A172 (cell line): ENCODE data around the gene MRPL37. TPM values are rescaled to one million over a fixed set of nuclear protein-coding genes. Genes with fewer than 3 reads are reported as not detected.
"Not testable (repeated sequence)": the region's sequence is repeated elsewhere in the genome, so short reads cannot be mapped to it uniquely, and the experiment has no call there.

ENCODE experiments used
- DNase-seq: peaks from one replicate; pipeline ENCODE4 v3.0.0-alpha.2; 2015; ENCODE audit warnings: low spot score
- total RNA-seq: library from RNA; depleted of rRNA; stranded (reverse); fragments of >200 nt; shearing (Covaris generic); gene quantifications from 2 replicates; pipeline ENCODE4 v1.2.3, GENCODE V29; 2014

Gene MRPL37
- total RNA-seq, 1 experiment from 2014 or later: 158 TPM

DNA sequence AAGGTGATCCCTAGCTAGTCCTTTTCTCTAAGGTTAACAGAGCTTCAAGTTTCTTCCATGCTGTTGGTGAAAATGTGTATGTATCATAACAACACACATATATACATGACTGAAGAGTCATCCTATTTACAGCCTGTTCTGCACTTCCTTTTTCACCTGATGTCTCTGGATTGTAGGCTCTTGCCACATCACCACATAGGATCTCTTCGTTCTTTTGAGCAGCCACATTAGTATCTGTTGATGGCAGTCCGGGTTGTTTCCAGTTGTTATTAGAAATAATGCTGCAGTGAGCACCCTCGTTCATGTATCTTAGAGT lies 19.7 kb downstream of the MRPL37 start:
- DNase-seq: no peak

DNA sequence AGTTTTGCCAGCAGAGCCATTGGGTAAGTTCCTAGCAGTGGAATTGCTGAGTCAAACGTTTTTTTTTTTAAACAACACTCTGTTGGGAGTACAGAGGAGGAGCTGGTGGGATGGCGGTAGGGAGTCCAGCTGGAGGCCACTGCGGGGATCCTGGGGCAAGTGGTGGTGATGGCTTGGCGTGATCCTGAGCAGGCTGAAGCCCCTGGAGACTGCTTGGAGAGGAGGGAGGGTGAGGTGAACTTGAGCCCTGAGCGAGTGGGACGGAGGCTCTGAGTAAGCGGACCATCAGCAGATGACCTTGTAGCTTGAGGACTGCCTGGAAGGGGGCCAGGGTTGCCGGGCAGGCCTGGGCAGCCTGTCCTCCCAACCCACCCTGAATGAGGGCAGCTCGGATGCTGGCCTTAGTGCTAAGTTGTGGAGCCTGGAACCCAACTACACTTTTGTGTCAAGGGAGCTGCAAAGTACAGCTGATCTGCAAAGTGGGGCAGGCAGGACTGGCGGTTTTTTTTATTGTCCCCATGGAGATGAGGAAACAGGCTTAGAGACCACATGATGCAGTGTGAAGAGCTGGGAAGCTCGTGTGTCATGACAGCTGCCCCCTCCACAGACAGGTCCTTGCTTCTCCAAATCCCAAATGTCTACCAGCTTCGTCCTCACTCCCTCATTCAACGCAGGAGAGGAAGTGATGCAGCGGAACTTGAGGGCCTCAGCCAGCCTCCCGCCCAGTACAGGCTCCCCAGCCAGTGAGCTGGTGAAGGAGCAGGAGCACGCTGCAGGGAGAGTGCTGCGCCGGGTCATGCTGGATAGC lies 20.2 kb downstream of the MRPL37 start:
- no peak for DNase-seq

DNA sequence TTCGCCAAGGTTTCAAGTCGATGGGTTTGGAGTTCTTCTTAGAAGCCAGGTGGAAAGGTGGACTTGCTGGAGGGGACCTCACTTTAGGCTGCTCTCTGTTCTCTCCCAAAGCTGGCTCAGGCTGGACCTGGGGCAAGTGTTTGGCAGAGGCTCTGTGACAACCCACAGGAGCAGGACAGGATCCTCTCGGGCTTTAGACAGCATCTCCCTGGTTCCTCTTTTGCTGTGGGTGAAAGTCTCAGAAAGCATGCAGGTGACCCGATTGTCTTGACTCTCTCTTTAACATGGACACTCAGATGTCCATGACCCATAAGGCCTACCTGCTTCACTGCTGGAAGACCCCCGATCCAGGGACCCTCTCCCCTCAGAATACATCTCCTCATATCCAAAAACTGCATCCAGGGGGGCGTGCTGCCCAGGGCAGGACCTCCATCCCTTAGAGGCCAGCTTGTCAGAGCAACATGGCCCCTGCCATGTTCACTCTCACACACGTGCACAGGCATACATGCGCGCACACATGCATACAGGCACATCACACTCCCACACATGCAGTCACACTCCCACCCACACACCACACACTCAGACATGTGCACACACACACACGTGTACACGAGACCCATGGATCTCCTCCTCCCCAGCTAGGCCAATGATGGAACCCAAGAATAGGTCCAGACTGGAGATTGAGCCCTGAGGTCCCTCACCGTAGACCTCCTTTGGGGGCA lies 21.3 kb downstream of the MRPL37 start:
- DNase-seq: no peak

DNA sequence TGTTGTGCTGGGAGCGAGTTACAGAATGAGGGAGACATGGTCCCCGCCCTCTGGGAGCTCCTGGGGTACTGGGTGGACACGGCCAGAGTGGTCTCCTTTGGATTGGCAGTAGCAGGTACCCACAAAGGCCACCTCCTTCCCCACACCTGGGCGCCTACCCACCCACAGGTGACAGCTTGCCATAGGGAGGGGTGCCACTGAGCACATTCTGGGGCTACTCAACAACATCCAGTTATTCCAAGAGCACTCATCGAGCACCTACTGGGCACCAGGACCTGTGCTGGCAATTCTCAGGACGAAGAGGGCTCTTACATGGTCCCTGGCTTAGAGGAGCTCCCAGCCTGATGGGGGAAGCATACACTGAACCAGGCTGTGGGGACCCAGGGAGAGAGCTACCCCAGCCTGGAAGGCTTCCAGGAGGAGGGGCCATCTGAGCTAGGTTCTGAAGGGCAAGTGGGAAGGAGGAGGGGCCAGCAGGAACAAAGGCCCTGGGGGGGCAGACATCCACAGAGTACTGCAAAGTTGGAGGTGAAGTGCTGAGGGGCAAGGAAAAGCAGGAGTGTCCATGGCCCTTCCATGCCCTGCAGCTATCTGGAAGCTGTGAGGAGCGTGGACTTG lies 22.0 kb downstream of the MRPL37 start:
- no peak for DNase-seq

DNA sequence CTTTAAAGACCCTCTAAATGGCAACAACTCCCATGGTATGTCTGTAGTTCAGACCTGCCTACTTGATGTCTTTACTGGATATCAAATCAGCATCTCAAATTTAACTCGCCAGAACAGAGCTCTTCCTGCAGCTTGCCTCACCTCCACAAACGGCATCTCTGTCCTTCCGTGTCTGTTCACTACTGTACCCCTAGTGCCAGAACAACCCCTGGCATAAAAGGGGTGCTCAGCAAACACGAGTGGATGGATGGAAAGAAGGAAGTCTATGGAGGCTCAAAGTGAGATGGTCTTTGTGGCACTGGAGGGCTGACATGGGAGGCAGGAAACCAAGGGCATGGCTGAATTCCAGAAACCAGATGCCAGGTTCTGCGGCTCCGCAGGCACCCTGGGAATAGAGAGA lies 22.7 kb downstream of the MRPL37 start:
- DNase-seq: no peak

DNA sequence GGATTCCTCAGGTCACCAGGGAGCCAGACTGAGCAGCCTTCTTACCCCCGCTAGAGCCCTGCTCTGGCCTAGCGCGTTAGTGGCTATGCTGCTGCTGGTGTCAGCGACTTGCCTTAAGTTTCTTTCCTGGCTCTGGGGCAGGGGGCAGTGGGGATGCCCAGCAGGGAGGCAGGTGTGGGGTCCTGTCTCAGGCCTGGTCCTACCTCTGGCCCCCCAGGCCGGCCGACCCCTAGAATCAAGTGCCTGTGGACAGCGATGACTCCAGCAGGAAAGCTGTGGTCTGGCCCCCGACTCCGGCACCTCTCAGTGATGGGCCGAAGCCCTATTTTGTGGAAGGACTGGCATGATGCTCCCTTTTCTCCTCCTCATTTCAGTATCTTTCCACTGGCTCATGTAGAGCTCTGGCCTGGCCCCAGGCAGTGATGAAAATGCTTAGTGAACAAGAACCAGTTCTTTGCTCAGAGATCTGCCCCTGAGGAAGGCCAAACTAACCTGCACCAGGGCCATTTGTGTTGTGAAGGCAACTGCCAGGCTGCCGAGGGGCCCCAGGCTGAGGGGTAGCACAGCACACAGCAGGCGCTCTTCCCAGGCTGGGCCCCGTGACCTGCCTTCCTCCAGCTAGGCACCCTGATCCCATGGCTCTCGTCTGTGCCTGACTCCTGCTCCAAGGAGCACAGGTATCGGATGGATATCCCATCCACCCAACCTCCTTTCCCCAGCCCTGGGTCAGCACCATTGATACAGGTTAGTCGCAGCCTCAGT lies 23.7 kb downstream of the MRPL37 start:
- DNase-seq: no peak

DNA sequence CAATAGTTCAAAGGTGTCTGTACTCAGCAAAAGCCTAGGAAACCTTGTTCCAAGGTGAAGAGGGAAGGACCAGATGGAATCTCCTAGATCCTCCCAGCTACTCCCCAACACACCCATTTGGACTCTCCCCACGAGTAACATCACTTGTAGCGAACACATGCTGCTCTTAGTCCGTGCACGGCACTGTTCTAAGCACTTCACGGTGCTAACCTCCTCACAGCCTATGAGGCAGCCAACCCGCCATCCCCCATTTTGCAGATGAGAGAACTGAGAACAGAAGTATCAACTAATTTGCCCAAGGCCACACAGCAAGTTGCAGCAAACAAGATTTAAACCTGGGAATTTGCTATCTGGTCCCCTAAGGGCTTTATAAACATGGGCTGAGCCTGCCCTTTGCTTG lies 24.3 kb downstream of the MRPL37 start:
- no peak for DNase-seq

DNA sequence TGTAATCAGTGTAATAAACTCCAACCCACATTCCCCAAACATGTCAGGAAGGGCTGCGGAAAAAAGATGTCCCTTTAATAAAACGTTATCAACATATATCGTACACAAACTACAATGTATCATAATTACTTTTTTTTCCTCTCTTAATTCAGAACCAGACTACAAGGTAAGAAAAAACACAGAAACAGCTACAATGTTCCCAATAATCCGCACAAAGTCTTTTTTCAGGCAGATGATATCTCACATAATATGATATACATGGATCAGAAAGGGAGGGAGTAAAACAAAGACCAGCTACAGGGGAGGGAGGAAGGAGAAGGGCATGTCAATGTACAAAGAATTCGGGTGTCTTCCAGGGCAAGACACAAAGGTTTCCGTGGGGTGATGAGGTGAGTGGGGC lies 25.4 kb downstream of the MRPL37 start:
- no peak for DNase-seq

DNA sequence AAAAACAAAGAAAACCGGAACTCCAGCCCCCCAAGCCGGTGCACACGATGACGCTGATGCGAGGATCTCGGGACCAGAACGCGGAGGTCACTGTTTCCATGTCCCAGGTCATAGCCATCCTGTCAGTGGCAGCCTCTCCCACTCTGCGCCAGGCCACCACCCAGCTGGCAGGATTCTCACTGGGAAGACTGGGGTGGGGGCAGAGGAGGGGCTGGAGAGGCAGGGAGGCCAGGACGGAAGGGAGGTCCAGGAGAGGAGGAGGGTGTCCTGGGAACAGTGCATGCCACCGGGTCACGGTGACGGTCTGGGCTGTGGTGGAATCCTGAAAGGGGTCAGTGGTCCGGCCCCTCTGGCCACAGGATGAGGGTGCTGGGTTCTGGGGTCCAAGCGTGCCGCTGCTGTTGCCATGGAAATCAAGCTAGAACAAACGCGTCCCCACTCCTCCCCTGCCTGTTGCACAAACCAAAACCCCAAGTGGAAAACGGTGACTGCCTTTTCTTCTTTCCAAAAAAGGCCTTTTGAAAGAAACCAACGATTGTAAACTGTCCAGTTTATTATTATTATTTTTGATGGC lies 26.1 kb downstream of the MRPL37 start:
- DNase-seq: no peak

DNA sequence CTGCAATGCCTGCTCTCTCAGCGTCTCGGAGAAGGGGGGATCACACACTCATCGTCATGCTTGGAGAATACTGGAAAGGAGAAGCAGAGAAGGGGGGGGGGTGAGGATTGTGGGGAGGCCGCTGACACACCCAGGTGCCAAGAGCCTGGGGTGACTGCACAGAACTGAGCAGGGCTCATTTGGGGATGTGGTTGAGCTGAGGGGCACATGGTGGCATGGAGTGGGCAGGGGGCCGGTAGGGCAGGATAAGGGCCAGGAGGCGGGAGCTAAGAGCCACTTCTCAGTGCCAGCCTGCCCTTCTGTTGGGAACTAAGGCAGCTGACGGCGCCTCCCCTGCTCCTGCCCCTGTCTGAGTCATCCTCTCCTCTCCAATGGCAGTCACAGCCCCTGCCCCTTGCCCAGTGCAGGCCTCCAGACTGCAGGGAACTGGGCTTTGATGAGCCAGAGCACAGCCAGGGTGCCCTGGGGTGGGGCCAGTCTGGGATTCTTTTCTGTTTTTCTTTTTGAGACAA lies 27.2 kb downstream of the MRPL37 start:
- DNase-seq: peak; percentile 93

DNA sequence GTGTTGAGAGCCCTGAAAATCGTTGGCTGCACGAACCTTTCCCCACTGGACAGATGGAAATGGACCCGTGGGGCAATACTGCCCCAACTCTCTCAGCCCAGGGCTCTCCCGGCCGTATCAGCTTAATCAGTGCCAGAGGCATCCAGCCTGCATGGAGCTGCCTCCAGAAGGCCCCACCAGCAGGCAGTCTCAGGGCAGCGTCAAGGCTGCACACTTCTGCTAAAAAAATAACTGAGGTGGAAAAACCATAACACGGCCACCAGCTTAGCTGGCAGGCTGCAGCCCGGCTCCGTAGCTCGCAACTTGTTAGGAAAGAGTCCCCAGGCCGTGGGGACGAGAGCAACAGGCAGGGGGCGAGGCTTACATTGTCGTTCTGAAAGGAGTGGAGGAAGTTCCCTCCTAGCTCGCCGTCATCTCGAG lies 27.9 kb downstream of the MRPL37 start:
- DNase-seq: no peak

DNA sequence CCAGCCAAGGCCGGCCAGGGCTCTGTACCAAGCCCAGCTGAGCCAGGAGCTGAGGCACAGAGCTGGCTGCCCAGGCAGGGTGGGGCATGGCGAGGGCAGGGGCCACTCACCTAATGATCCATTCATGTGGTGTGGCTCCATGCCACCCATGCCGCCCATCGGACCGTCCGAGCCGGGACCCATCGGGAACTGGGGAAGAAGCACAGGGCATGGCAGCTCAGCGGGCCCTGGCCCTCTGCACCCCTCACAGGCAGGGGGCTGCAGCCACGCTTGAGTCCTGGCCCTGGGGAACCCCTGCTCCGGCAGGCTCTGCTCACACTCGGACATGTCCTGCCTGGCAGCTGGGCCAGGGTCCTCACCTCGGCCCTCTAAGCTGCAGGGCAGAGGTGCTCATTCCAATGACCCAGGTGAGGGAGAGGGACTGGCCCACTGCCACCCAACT lies 28.7 kb downstream of the MRPL37 start:
- no peak for DNase-seq

DNA sequence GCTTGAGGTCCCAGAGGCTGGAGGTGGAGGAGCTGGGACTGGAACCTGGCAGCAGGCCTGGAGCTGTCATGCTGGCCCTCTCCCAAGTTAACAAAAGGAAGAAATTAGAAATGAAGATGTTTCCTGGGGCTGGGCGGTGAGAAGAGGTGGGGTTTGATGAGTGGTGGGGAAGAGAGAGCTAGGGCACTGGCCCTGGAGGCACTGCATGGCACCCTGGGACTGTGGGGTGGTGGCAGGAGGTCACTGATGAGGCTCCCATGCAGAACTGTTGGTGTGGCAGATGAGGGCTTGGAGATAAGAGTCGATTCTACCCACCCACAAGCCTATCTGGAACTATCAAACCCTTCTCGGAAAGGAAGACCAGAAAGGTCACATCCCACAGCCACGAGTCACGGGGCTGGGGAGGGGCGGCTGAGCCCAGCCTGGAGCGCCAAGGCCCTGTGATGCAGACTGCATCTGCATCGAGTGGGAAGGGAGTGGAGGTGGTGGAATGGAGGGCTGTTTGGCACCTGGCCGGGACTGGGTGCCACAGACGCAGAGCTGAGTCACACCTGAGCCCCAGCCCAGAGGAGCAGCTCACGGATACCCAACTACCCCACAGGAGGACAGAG lies 29.4 kb downstream of the MRPL37 start:
- DNase-seq: peak; percentile 71

DNA sequence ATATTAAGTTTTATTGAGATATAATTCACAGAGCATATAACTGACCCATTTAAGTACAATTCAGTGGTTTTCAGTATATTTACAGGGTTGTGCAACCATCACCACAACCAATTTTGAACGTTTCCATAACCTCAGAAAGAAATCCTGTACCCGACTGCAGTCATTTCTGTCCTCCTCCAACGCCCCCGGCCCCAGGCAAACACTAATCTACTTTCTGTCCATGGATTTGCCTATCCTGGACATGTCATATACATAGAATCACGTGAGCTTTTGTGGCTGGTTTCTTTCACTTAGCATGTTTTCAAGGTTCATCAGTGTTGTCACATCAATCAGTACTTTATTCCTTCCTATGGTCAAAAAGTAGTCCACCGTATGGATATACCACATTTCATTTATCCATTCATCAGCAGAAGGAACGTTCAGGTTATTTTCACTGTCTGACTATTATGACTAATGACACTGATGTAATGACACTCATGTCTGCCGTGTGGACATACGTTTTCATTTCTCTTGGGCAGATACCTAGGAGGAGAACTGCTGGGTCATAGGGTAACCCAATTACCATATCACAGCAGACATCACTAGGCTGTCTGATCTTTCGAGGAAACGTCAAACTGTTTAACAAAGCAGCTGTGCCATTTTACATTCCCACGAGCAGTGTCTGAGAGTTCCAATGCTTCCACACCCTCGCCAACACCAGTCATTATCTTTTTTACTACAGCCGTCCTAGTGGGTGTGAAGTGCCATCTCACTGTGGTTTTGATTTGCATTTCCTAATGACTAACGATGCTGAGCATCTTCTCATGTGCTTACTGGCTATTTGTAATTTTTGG lies 30.8 kb downstream of the MRPL37 start:
- DNase-seq: peak; percentile 35

DNA sequence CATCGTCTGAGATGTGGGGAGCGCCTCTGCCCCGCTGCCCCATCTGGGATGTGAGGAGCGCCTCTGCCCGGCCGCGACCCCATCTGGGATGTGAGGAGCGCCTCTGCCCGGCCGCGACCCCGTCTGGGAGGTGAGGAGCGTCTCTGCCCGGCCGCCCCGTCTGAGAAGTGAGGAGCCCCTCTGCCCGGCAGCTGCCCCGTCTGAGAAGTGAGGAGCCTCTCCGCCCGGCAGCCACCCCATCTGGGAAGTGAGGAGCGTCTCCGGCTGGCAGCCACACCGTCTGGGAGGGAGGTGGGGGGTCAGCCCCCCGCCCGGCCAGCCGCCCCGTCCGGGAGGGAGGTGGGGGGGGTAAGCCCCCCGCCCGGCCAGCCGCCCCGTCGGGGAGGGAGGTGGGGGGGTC lies 33.2 kb downstream of the MRPL37 start:
- DNase-seq: not testable (repeated sequence)

DNA sequence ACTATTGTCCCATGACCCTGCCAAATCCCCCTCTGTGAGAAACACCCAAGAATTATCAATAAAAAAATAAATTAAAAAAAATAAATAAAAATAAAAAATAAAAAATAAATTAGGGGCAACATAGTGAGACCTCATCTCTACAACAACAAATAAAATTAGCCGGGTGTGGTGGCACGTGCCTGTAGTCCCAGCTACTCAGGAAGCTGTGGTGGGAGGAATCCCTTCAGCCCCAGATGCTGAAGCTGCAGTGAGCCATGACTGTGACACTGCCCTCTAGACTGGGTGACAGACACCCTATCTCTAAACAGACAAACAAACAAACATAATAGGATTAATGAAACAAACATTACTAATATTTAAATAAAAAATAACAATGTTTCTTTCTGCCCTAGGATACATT lies 34.3 kb downstream of the MRPL37 start:
- no peak for DNase-seq

DNA sequence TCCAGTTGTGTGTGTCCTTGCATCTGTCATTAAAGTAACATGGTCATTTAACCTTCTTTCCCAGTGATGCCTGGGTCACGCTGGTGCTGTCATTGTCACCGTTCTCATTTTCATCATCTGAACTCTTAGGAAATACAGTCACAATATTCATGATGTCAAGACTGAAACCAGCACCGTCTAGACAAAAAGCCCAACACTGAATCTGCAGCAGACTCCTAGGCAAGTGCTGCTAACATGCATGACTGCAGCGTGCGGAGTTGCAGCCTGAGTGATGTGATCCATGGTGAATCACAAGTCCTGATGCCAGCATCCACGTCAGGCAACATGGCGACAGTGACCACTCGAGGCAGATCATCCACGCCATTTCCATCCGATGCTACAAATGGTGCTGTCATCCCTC lies 37.6 kb downstream of the MRPL37 start:
- DNase-seq: no peak

DNA sequence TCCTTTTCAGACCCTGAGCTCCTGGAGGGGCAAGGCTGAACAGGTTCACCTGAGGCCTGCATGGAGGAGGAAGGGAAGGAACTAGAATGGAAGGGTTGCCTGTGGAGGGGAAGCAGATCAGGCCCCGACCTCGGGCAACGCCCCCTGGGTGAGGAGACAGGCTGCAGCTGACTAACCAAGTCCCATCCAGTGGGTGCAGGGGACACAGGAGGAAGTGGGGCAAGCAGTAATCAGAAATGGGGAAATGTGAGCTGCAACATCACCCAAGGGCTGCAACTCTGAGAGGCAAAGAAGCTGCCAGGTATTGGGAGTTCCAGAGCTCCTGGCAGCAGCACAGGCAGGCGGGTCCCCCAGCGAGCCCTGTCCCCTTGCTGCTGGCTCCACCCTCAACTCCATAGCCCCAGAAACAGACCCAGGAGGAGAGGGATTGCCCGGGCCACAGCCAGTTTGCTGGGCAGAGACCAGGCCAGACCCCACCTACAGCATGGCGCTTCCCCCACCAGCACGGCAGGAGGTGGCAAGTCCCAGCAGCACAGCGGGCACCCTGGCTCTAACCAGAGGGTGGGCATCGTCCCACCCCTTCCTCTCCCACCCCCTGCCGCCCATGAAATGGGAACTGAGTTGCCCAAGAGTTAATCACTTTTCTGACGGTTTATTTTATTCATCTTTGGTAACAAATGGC lies 38.5 kb downstream of the MRPL37 start:
- no peak for DNase-seq

DNA sequence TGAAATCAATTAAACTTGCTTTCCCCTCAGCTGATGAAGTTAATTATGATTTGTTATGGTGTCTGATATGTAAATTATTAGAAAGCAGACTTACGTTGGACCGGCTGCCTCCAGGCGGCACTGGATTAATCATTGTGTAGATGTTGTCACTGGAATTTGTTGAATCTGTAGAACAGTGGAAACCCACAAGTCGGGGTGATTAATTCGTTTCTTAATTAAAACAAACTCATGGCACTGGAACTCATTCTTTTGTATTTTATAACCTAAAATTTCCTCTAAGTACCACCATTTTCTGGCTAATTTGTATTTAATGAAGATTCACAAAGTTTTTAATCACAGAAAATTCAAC lies 39.0 kb downstream of the MRPL37 start:
- no peak for DNase-seq

DNA sequence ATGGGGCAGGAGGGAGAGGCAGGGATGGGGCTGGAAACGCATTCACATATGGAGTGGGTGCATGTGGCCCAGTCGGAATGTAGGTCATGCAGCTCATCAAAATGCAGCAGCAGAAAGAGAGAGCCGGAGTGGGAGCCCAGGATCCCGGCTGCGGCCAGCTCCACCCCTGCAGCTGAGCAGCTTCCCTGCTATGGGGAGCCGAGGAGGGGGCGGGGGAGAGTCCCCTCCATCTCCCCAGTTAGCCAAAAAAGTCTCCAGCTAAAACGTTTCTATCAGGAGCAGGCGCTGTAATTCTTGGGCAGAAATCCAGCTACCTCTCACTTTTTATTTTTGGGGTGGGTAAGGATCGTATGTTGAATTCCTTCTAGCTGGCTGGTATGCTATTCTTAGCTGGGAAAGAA lies 39.7 kb downstream of the MRPL37 start:
- DNase-seq: no peak
